HG02938 (cell line): Measurements from ENCODE around the gene PPP2R5D.
"Not testable (repeated sequence)": the region's sequence is repeated elsewhere in the genome, so short reads cannot be mapped to it uniquely, and the experiment has no call there.

Experiments used
- ATAC-seq: cut with Tn5 transposase; IDR thresholded peaks from one replicate; pipeline ENCODE4 v1.9.1; 2021; ENCODE audit warnings: mild to moderate bottlenecking, moderate library complexity; ENCODE audit not compliant: unreplicated experiment

PPP2R5D gene

GRCh38 chr6:43021270-43022047 is 37.1 kb downstream of the PPP2R5D start, which contains the start of gene RRP36:
TSS of gene RRP36 (plus strand) at chr6:43021623. CDS start at chr6:43021655, 32 bp downstream.
- ATAC-seq, result no peak

- no peak for ATAC-seq
These were observed 40.1 kb downstream of the PPP2R5D start for GRCh38 chr6:43024436-43024835.

DNA sequence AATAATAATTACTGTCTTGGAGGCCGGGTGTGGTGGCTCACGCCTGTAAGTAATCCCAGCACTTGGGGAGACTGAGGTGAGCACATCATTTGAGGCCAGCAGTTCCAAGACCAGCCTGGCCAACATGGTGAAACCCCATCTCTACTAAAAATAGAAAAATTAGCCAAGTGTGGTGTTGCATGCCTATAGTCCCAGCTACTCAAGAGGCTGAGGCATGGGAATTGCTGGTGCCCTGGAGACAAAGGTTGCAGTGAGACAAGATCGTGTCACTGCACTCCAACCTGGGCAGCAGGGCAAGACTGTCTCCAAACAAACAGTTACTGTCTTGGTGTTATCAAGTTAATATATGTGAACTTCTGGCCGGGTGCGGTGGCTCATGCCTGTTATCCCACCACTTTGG is 42.0 kb downstream of the PPP2R5D start:
- no peak for ATAC-seq

GRCh38 chr6:43029120-43029519 is 44.8 kb downstream of the PPP2R5D start:
- no peak for ATAC-seq

- no peak for ATAC-seq
These were observed 48.0 kb downstream of the PPP2R5D start for GRCh38 chr6:43032326-43032725.

DNA sequence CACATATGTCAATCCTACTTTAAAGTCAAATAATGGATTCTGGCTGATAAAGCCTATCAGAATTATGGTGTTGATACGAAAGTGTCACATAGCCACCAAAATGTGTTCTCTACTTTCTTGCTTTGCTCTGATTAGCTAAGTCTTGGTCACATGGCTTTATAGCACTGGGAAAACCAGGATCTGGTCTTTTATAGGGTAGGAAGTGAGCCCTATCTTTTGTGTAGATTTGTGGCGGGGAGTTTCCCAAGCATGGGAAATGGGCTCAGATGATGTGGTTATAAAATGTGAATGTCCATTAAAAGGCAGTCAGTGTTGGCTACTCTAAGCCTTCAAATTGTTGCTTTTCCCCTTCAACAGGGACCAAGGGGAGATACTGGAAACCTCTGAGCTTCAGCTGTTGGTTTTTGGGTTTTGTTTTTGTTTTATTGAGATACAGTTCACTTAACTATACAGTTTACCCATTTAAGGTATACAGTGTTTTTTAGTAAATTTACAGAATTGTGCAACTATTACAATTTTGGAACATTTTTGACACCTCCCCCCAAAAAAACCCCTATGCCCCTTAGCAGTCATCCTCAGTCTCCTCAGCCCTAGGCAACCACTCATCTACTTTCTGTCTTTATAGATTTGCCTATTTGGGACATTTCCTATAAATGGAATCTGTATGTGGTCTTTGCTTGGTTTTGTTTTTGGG is 49.3 kb downstream of the PPP2R5D start:
- no peak for ATAC-seq

GRCh38 chr6:43034190-43034525 is 49.8 kb downstream of the PPP2R5D start:
- no peak for ATAC-seq

GRCh38 chr6:43035495-43036194 is 51.3 kb downstream of the PPP2R5D start:
- ATAC-seq, result no peak

GRCh38 chr6:43036712-43037111 is 52.3 kb downstream of the PPP2R5D start:
- ATAC-seq, result no peak

DNA sequence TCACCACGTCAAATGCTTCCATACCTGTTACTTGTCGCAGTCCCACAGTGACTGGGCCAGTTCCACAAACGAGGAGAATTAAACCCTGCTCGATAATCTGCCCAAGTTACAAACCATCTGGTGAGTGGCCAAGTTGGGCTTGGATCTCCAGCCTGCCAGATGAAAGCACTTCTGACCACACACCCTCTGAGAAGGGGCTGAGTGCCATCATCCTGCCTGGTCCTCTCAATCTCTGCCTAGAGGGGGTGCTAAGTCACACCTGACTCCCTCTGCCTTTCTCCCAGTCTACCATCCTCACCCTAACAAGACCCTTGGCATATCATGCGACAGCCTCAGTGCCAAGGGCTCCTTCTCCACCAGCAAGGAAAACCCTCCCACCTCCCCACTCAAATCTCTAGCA is 52.8 kb downstream of the PPP2R5D start:
- ATAC-seq, result no peak

- ATAC-seq, result no peak
These were observed 53.3 kb downstream of the PPP2R5D start for GRCh38 chr6:43037706-43038105.

- no peak for ATAC-seq
These were observed 54.4 kb downstream of the PPP2R5D start for GRCh38 chr6:43038727-43039126.

DNA sequence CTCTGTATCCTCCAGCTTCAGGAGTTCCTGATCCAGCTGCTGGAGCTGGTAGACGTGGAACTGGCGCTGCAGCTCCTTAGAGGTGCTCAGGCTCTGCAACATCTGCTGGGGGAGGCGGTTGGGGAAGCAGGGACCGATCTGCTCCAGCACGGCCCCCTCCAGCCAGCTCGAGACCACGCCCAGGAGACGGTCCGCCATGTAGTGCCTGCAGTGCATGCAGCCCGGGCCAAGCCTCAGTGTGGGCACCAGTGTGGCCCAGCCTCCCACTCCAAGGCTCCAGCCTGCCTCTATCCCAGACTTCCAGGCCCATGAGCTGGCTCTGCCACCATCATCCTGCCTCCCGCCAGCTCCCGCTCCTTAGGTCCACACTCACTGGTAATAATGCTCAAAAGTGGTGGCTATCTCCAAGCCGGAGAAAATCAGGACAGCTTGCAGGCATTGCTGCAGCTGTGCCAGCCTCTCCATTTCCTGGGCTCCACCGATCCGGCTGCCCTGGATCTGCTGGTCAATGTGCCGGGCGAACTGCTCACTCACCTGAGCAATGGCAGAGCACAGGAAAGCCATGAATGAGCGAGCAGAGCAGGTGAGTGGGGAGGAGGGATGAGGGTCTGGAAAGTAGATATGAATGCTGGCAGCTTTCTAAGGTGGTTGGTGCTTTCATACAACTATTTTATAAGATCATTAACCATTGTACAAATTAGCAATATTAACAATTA is 56.3 kb downstream of the PPP2R5D start:
- no peak for ATAC-seq

DNA sequence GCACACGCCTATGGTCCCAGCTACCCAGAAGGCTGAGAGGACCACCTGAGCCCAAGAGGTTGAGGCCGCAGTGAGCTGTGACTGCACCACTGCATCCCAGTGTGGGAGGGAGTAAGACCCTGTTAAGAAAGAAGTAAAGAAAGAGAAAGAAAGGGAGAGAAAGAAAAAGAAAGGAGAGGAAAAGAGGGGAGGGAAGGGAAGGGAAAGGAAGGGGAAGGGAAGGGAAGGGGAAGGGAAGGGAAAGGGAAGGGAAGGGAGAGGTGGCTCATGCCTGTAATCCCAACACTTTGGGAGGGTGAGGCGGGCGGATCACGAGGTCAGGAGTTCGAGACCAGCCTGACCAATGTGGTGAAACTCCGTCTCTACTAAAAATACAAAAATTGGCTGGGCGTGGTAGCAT is 57.1 kb downstream of the PPP2R5D start:
- ATAC-seq, result not testable (repeated sequence)

GRCh38 chr6:43043310-43043709 is 58.9 kb downstream of the PPP2R5D start:
- no peak for ATAC-seq

DNA sequence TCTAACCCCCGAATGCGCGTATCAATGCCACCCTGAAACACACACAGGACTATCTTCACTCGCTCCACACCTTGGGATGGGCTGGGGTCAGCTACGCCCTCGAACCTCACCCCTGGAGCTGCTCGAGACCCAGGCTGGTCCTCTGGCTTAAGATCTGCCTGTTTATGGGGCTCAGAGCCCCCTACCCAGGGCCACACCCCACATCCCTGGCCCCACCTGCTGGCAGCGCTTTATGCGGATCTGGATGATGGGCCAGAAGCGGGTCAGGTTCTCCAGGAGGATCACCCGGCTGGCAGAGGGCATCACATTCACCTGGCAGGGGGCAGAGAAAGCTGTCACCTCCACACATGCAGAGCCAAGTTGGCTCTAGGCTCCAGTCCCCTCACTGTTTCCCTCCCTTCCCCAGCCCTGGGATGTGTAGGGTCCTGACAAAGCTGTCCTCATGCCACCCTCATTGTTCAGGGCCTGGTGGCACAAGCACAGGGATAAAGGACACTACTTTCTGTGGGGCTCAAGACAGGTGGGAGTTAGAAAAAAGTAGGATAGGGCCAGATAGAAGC is 61.1 kb downstream of the PPP2R5D start:
- no peak for ATAC-seq

DNA sequence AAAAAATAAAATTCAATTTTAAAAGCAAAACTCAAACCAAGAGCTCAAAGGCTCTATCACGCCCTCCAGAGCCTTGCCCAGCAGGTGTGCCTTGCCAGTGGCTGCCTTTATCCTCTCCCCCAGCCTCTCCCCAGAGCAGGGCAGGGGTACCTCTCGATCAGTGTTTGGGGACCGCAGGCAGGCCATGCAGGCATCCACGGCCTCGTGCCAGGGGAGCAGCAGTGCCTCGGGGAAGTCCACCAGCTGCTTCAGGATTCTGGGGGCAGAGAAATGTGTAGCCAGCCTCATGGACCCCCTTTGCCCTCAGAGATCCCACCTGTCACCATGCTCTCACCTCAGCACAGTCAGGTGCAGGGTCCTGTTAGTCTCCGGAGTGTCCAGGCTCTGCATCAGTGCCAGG is 63.6 kb downstream of the PPP2R5D start:
- no peak for ATAC-seq

GRCh38 chr6:43050981-43051380 is 66.6 kb downstream of the PPP2R5D start:
- ATAC-seq, result no peak

GRCh38 chr6:43052225-43052841 is 68.0 kb downstream of the PPP2R5D start:
- no peak for ATAC-seq

GRCh38 chr6:43052842-43053544 is 68.6 kb downstream of the PPP2R5D start:
- ATAC-seq, result no peak
